ENCODE measurements around the gene DZIP3. TPM values are rescaled to one million over a fixed set of nuclear protein-coding genes. Genes with fewer than 3 reads are reported as not detected.
A peak's percentile ranks its signal among the peaks of the same experiment; 100 is the strongest.

The DZIP3 gene
- total and polyA plus RNA-seq, 2 donors (not counting 1 experiment from before 2014, with no cell fraction given), result 11.0 to 26.4 TPM

DNA sequence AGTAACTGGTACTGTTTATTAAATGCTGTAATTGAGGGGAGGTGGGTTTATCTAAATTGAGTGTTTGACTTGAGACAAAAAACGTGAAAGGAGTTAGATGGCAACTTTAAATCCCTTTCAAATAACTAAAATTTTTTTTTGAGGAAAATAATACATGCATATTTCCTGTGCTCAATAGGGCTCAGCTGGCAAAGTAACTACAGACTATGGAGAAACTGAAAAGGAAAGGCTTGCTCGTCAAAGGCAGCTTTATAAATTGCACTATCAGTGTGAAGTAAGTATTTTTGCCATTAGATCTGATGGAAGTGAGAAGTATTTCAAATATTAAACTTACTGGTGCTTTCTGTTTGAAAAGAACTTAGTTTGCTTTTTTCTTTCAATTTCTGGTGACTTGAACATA lies 72.2 kb downstream of the DZIP3 start:
- no peak for DNase-seq (ENCODE audit: low read depth in 2 of 2)
- Histone ChIP-seq H2AFZ (ENCODE audit: low read length) (no peak overlapping the region), H3K79me2 (ENCODE audit: control insufficient read depth, insufficient read depth, low read length) (no peaks in the 10 kb centered on the region), H3K4me2 (ENCODE audit: extremely low read depth, insufficient read depth, low read length) (peak overlapping the region; percentile 11), H3K36me3 (ENCODE audit: control insufficient read depth, insufficient read depth, low read length) (no peaks in the 10 kb centered on the region), H3K9ac (ENCODE audit: insufficient read depth, low read length) (no peak overlapping the region), H3K4me3 (replicated peaks in 1 of 4; ENCODE audit: control extremely low read depth in 1 of 4, insufficient read depth in 1 of 4, low read depth in 3 of 4, low read length in 4 of 4) (peak overlapping the region in 1 of 4 experiments; percentile 20), H4K20me1 (ENCODE audit: control insufficient read depth, extremely low read depth, insufficient read depth, low read length) (no peaks in the 10 kb centered on the region), H3K27me3 (ENCODE audit: control insufficient read depth, insufficient read depth, low read length) (no peaks in the 10 kb centered on the region), H3K9me3 (ENCODE audit: control insufficient read depth, insufficient read depth, low read depth, low read length) (no peaks in the 10 kb centered on the region), H3K4me1 (ENCODE audit: control insufficient read depth, extremely low read depth, insufficient read depth, low read length) (no peaks in the 10 kb centered on the region), H3K27ac (ENCODE audit: insufficient read depth, low read length) (no peak overlapping the region)
- TF ChIP-seq EZH2 (IDR thresholded peaks at IDR 0.05; ENCODE audit: low read length, missing control alignments), result no peak
- TF ChIP-seq, protein P1, sequence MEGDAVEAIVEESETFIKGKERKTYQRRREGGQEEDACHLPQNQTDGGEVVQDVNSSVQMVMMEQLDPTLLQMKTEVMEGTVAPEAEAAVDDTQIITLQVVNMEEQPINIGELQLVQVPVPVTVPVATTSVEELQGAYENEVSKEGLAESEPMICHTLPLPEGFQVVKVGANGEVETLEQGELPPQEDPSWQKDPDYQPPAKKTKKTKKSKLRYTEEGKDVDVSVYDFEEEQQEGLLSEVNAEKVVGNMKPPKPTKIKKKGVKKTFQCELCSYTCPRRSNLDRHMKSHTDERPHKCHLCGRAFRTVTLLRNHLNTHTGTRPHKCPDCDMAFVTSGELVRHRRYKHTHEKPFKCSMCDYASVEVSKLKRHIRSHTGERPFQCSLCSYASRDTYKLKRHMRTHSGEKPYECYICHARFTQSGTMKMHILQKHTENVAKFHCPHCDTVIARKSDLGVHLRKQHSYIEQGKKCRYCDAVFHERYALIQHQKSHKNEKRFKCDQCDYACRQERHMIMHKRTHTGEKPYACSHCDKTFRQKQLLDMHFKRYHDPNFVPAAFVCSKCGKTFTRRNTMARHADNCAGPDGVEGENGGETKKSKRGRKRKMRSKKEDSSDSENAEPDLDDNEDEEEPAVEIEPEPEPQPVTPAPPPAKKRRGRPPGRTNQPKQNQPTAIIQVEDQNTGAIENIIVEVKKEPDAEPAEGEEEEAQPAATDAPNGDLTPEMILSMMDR (conservative IDR thresholded peaks at IDR 0.05 in 1 of 2, IDR thresholded peaks at IDR 0.05 in 1 of 2; ENCODE audit: low read depth in 1 of 2, low read length in 2 of 2), result no peak

DNA sequence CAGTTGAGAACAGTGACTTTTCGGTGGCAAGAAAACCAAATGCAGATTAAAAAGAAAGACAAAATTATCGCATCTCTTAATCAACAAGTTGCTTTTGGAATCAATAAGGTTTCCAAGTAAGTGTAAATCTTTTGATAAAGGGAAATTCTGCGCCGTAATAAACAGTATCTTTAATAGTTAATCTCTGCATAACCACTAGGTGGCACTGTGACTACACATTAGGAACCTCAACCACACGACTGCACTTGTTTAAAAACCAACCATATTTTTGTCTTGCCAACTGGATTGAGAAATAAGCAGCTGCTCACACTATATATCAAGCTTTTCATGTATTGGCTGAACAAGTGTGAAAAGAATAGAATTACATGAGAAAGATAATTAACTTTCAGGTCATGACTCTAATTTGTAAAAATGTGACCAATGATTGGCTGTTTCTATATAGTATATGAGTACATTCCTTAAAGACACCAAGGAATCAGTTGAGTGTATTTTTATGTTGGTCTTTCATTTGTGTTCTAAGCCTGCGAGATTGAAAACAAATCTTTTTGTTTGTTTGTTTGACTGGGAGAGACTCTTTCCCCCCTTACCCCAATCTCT lies 72.7 kb downstream of the DZIP3 start:
- Histone ChIP-seq H3K4me3 (replicated peaks in 1 of 4; ENCODE audit: control extremely low read depth in 1 of 4, insufficient read depth in 1 of 4, low read depth in 3 of 4, low read length in 4 of 4) (peak overlapping the region in 1 of 4 experiments; percentile 20), H3K9me3 (ENCODE audit: control insufficient read depth, insufficient read depth, low read depth, low read length) (no peaks in the 10 kb centered on the region), H3K4me2 (ENCODE audit: extremely low read depth, insufficient read depth, low read length) (peak overlapping the region; percentile 11), H3K27me3 (ENCODE audit: control insufficient read depth, insufficient read depth, low read length) (no peaks in the 10 kb centered on the region), H3K9ac (ENCODE audit: insufficient read depth, low read length) (no peak overlapping the region), H3K36me3 (ENCODE audit: control insufficient read depth, insufficient read depth, low read length) (no peaks in the 10 kb centered on the region), H3K4me1 (ENCODE audit: control insufficient read depth, extremely low read depth, insufficient read depth, low read length) (no peaks in the 10 kb centered on the region), H3K27ac (ENCODE audit: insufficient read depth, low read length) (no peak overlapping the region), H2AFZ (ENCODE audit: low read length) (no peak overlapping the region), H4K20me1 (ENCODE audit: control insufficient read depth, extremely low read depth, insufficient read depth, low read length) (no peaks in the 10 kb centered on the region), H3K79me2 (ENCODE audit: control insufficient read depth, insufficient read depth, low read length) (no peaks in the 10 kb centered on the region)
- TF ChIP-seq, protein P1 (conservative IDR thresholded peaks at IDR 0.05 in 1 of 2, IDR thresholded peaks at IDR 0.05 in 1 of 2; ENCODE audit: low read depth in 1 of 2, low read length in 2 of 2), result peak; percentile 56 to 65
- TF ChIP-seq EZH2 (IDR thresholded peaks at IDR 0.05; ENCODE audit: low read length, missing control alignments), result no peak
- DNase-seq (ENCODE audit: low read depth in 2 of 2), result peak; percentile 63 to 91

DNA sequence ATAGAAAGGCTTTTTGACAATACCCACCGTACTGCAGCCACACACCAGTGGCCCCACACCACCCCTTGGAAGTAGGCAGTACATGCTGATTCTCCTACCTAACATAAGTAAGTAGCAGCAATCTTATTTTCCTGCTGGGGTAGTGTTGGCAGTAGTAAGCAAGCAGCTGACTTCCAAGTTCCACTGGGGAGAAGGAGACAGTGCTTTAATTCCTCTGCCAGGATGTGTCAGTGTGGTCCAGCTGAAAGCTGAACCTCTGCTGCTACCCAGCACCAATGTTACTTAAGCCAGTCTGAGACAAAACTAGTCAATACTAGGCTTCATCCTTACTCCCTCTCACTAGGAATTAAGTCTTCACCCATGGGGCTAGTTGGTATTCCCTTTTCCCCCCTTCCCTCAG lies 74.7 kb downstream of the DZIP3 start:
- Histone ChIP-seq H3K4me3 (replicated peaks in 1 of 4; ENCODE audit: control extremely low read depth in 1 of 4, insufficient read depth in 1 of 4, low read depth in 3 of 4, low read length in 4 of 4) (no peak overlapping the region), H3K4me1 (ENCODE audit: control insufficient read depth, extremely low read depth, insufficient read depth, low read length) (no peaks in the 10 kb centered on the region), H3K9me3 (ENCODE audit: control insufficient read depth, insufficient read depth, low read depth, low read length) (no peaks in the 10 kb centered on the region), H3K27me3 (ENCODE audit: control insufficient read depth, insufficient read depth, low read length) (no peaks in the 10 kb centered on the region), H3K4me2 (ENCODE audit: extremely low read depth, insufficient read depth, low read length) (no peak overlapping the region), H3K36me3 (ENCODE audit: control insufficient read depth, insufficient read depth, low read length) (no peaks in the 10 kb centered on the region), H3K27ac (ENCODE audit: insufficient read depth, low read length) (no peak overlapping the region), H3K79me2 (ENCODE audit: control insufficient read depth, insufficient read depth, low read length) (no peaks in the 10 kb centered on the region), H3K9ac (ENCODE audit: insufficient read depth, low read length) (no peak overlapping the region), H4K20me1 (ENCODE audit: control insufficient read depth, extremely low read depth, insufficient read depth, low read length) (no peaks in the 10 kb centered on the region), H2AFZ (ENCODE audit: low read length) (no peak overlapping the region)
- DNase-seq (ENCODE audit: low read depth in 2 of 2), result peak in 1 of 2 donors; percentile 13
- TF ChIP-seq, protein P1 (conservative IDR thresholded peaks at IDR 0.05 in 1 of 2, IDR thresholded peaks at IDR 0.05 in 1 of 2; ENCODE audit: low read depth in 1 of 2, low read length in 2 of 2), result no peak
- no peak for TF ChIP-seq EZH2 (IDR thresholded peaks at IDR 0.05; ENCODE audit: low read length, missing control alignments)
